HG03460 (cell line): ENCODE measurements around the gene PEMT.

Source experiments
- ATAC-seq: cut with Tn5 transposase; IDR thresholded peaks from one replicate; pipeline ENCODE4 v1.9.1; 2021; ENCODE audit not compliant: unreplicated experiment

PEMT gene

GRCh38 chr17:17504341-17505140, 87.0 kb downstream of the PEMT start:
- ATAC-seq = no peak

GRCh38 chr17:17503566-17504130, 87.9 kb downstream of the PEMT start:
- no peak for ATAC-seq

GRCh38 chr17:17502741-17503565, 88.6 kb downstream of the PEMT start:
- no peak for ATAC-seq

GRCh38 chr17:17500999-17501605, 90.4 kb downstream of the PEMT start:
- no peak for ATAC-seq

GRCh38 chr17:17499402-17500145, 91.9 kb downstream of the PEMT start:
- no peak for ATAC-seq

- ATAC-seq = no peak
Observed at GRCh38 chr17:17498606-17499301, 92.8 kb downstream of the PEMT start.

GRCh38 chr17:17497845-17498520, 93.5 kb downstream of the PEMT start:
- ATAC-seq = no peak

GRCh38 chr17:17497065-17497844, 94.3 kb downstream of the PEMT start:
- ATAC-seq = peak; percentile 7

GRCh38 chr17:17496189-17497064, 95.1 kb downstream of the PEMT start, which contains the start of gene RASD1:
Gene RASD1 (minus strand): TSS chr17:17496395. CDS start chr17:17496181, 214 bp downstream.
- peak; percentile 66 for ATAC-seq

GRCh38 chr17:17495536-17496188, 95.8 kb downstream of the PEMT start:
- ATAC-seq = no peak

GRCh38 chr17:17494870-17495535, 96.5 kb downstream of the PEMT start:
- ATAC-seq = no peak

- ATAC-seq = no peak
Observed at GRCh38 chr17:17494499-17494869, 97.0 kb downstream of the PEMT start.

- no peak for ATAC-seq
Observed at GRCh38 chr17:17493986-17494466, 97.5 kb downstream of the PEMT start.

GRCh38 chr17:17493249-17493985, 98.1 kb downstream of the PEMT start:
- ATAC-seq = no peak

- no peak for ATAC-seq
Observed at GRCh38 chr17:17492571-17492970, 98.9 kb downstream of the PEMT start.

- no peak for ATAC-seq
Observed at GRCh38 chr17:17492085-17492484, 99.4 kb downstream of the PEMT start.
